HepG2 (cell line): ENCODE results near the gene RDH14. TPM values are rescaled to one million over a fixed set of nuclear protein-coding genes. Genes with fewer than 3 reads are reported as not detected.
A peak's percentile ranks its signal among the peaks of the same experiment; 100 is the strongest.

Experiments used
- ATAC-seq: fragments of 200-7000 bp; cut with Tn5 transposase; 3 replicates; pipeline ENCODE4 v1.9.1; 2020; ENCODE audit warnings: mild to moderate bottlenecking, moderate library complexity
- BruUV-seq: library from RNA; stranded (reverse); fragments of 400-500 nt; replicated peaks from 2 replicates; lab custom pipeline; 2021; lab: Mats Ljungman, UMichigan
- CTCF ChIA-PET: fragments of 300-600 bp; formaldehyde crosslinking; extraction: SDS; loops from one replicate; lab custom pipeline; 2021; ENCODE audit warnings: low total read pairs, inconsistent platforms, low intra/inter-chr PET ratio; lab: Yijun Ruan, JAX
- POLR2A ChIA-PET: fragments of 350-600 bp; sonication (Branson Sonifier 250); formaldehyde crosslinking; loops from one replicate; lab custom pipeline; 2020; ENCODE audit warnings: antibody characterized with exemption, inconsistent platforms; lab: Yijun Ruan, JAX
- DNase-seq: peaks from one replicate; pipeline ENCODE4 v3.0.0-alpha.2; 2015; ENCODE audit warnings: low spot score
- FAIRE-seq: peaks from 3 replicates; lab custom pipeline; 2011; peaks lifted over from hg19 to GRCh38; lab: Jason Lieb, UNC
- H2AFZ ChIP-seq: one replicate; pipeline ENCODE4 v1.6.1; 2011; ENCODE audit warnings: low read length, inconsistent platforms
- H3K27ac ChIP-seq: fragments of 300-600 bp; 3 replicates; pipeline ENCODE4 v1.8.0; 2011; ENCODE audit warnings: mixed run types, mild to moderate bottlenecking, mixed read lengths, low read length, inconsistent platforms; ENCODE audit not compliant: insufficient read depth; ENCODE audit errors: extremely low read length
- H3K27me3 ChIP-seq, 2 experiments: fragments of 200-600 bp in 1 of 2; 2 replicates in 1 of 2; 3 replicates in 1 of 2; pipeline versions ENCODE4 v1.6.0 to v1.8.0; 2011; ENCODE audit warnings: low read length in 2 of 2, mild to moderate bottlenecking in 2 of 2, moderate library complexity in 2 of 2, inconsistent platforms in 1 of 2; ENCODE audit not compliant: insufficient read depth in 2 of 2, control insufficient read depth in 1 of 2
- H3K36me3 ChIP-seq, 2 experiments: fragments of 200-600 bp in 1 of 2; replicated peaks in 1 of 2; 2 replicates in 1 of 2; 3 replicates in 1 of 2; pipeline versions ENCODE4 v1.5.1 to v1.8.0; 2011; ENCODE audit warnings: low read length in 2 of 2, inconsistent platforms in 1 of 2; ENCODE audit not compliant: insufficient read depth in 2 of 2, control insufficient read depth in 1 of 2
- H3K4me1 ChIP-seq: 2 replicates; pipeline ENCODE4 v1.5.1; 2012; ENCODE audit warnings: low read length, inconsistent platforms; ENCODE audit not compliant: insufficient read depth
- H3K4me2 ChIP-seq: 2 replicates; pipeline ENCODE4 v1.6.0; 2011; ENCODE audit warnings: low read depth, low read length, inconsistent platforms
- H3K4me3 ChIP-seq, 3 experiments: fragments of 200-600 bp in 1 of 3; sonication (generic), shearing (Covaris generic) in 1 of 3; replicated peaks in 1 of 3; 2 replicates each; pipeline ENCODE4 v1.5.1; 2011 to 2016; ENCODE audit warnings: low read length in 3 of 3, inconsistent platforms in 2 of 3, low read depth in 2 of 3, mild to moderate bottlenecking in 2 of 3, control low read depth in 1 of 3, mixed read lengths in 1 of 3; ENCODE audit not compliant: insufficient read depth in 1 of 3
- H3K79me2 ChIP-seq: one replicate; pipeline ENCODE4 v1.6.1; 2011; ENCODE audit warnings: low read length, inconsistent platforms; ENCODE audit not compliant: insufficient read depth
- H3K9ac ChIP-seq: 2 replicates; pipeline ENCODE4 v1.6.0; 2011; ENCODE audit warnings: mild to moderate bottlenecking, low read depth, low read length, inconsistent platforms; ENCODE audit not compliant: insufficient read depth
- H3K9me3 ChIP-seq: 2 replicates; pipeline ENCODE4 v1.5.1; 2012; ENCODE audit warnings: mild to moderate bottlenecking, low read length
- H4K20me1 ChIP-seq: 2 replicates; pipeline ENCODE4 v1.6.0; 2011; ENCODE audit warnings: inconsistent platforms, mild to moderate bottlenecking, low read length, moderate library complexity; ENCODE audit not compliant: insufficient read depth
- ARID2 ChIP-seq: sonication (generic); formaldehyde crosslinking; IDR thresholded peaks from 2 replicates; pipeline ENCODE4 v1.8.1; 2022; ENCODE audit warnings: mild to moderate bottlenecking, missing genetic modification reagents, borderline replicate concordance
- CEBPB ChIP-seq: IDR thresholded peaks from 2 replicates; pipeline ENCODE4 v1.6.1; 2011; ENCODE audit warnings: low read depth, low read length, improper control_type of control experiment, borderline replicate concordance
- FOXO4 ChIP-seq: sonication (generic); formaldehyde crosslinking; conservative IDR thresholded peaks from 2 replicates; pipeline ENCODE4 v1.8.1; 2023; ENCODE audit warnings: missing genetic modification reagents
- KLF12 ChIP-seq: sonication (generic); formaldehyde crosslinking; IDR thresholded peaks from 2 replicates; pipeline ENCODE4 v1.4.0; 2020; ENCODE audit warnings: missing genetic modification reagents, borderline replicate concordance
- MXI1 ChIP-seq: IDR thresholded peaks from 3 replicates; pipeline ENCODE4 v1.6.1; 2012; ENCODE audit warnings: low read depth, low read length, inconsistent platforms, borderline replicate concordance
- NCOR1 ChIP-seq: fragments of 200-600 bp; sonication (generic); IDR thresholded peaks from 2 replicates; pipeline ENCODE4 v1.7.0; 2017; ENCODE audit warnings: antibody characterized with exemption, low read length, borderline replicate concordance
- PHF8 ChIP-seq: sonication (generic); formaldehyde crosslinking; IDR thresholded peaks from 2 replicates; pipeline ENCODE4 v1.5.0; 2020; ENCODE audit warnings: missing genetic modification reagents
- RFX1 ChIP-seq: fragments of 450-650 bp; IDR thresholded peaks from 2 replicates; pipeline ENCODE4 v1.6.1; 2017
- RFX3 ChIP-seq: IDR thresholded peaks from 2 replicates; pipeline ENCODE4 v1.6.1; 2016; ENCODE audit warnings: missing biosample characterization, missing genetic modification reagents
- SALL1 ChIP-seq: sonication (generic); formaldehyde crosslinking; IDR thresholded peaks from 2 replicates; pipeline ENCODE4 v1.8.0; 2022; ENCODE audit warnings: mild to moderate bottlenecking, missing genetic modification reagents
- SIN3B ChIP-seq: fragments of 150-350 bp; IDR thresholded peaks from 2 replicates; pipeline ENCODE4 v1.6.1; 2014; ENCODE audit warnings: low read length
- SMARCC2 ChIP-seq: fragments of 450-650 bp; IDR thresholded peaks from 2 replicates; pipeline ENCODE4 v1.6.1; 2017; ENCODE audit warnings: antibody characterized with exemption, mild to moderate bottlenecking
- TAF1 ChIP-seq: sonication (generic); formaldehyde crosslinking; IDR thresholded peaks from 2 replicates; pipeline ENCODE4 v1.4.0; 2020; ENCODE audit warnings: missing genetic modification reagents
- THAP11 ChIP-seq: IDR thresholded peaks from 2 replicates; pipeline ENCODE4 v1.6.1; 2016; ENCODE audit warnings: missing biosample characterization, missing genetic modification reagents
- ZFX ChIP-seq: sonication (generic); formaldehyde crosslinking; IDR thresholded peaks from 2 replicates; pipeline ENCODE4 v1.4.0; 2020; ENCODE audit warnings: mild to moderate bottlenecking, low read depth, missing genetic modification reagents, moderate library complexity
- ZNF331 ChIP-seq: sonication (generic); formaldehyde crosslinking; IDR thresholded peaks from 2 replicates; pipeline ENCODE4 v1.4.0; 2020; ENCODE audit warnings: missing genetic modification reagents
- ZNF558 ChIP-seq: sonication (generic); formaldehyde crosslinking; IDR thresholded peaks from 2 replicates; pipeline ENCODE4 v1.9.0; 2022; ENCODE audit warnings: mild to moderate bottlenecking, missing genetic modification reagents, borderline replicate concordance
- ZNF775 ChIP-seq: sonication (generic); formaldehyde crosslinking; IDR thresholded peaks from 2 replicates; pipeline ENCODE4 v1.4.0; 2020; ENCODE audit warnings: missing genetic modification reagents, mild to moderate bottlenecking, moderate library complexity, borderline replicate concordance
- ZSCAN29 ChIP-seq: sonication (generic); formaldehyde crosslinking; conservative IDR thresholded peaks from 2 replicates; pipeline ENCODE4 v1.4.0; 2020; ENCODE audit warnings: mild to moderate bottlenecking, missing genetic modification reagents
- WGBS: methylation state at CpG from one replicate; pipeline ENCODE4 v1.1.6; 2017; ENCODE audit warnings: low lambda C conversion rate; 5-methylcytosine and 5-hydroxymethylcytosine counted together
- in situ Hi-C: cut with HindIII; loops from 2 replicates; pipeline ENCODE4 v1.10.0; 2017; ENCODE audit warnings: low pct_unique_long_range_greater_than_20kb; ENCODE audit not compliant: extremely low pct_ligation_motif_present
- intact Hi-C: fragments of 100-400 bp; cut with micrococcal nuclease; formaldehyde crosslinking; loops from one replicate; pipeline ENCODE4 v1.10.0; 2022; ENCODE audit not compliant: unreplicated experiment
- polyA plus RNA-seq, 8 experiments: library from polyadenylated mRNA; depleted of rRNA in 3 of 8; stranded (reverse) in 7 of 8; unstranded in 1 of 8; fragments of >200 nt; fragmentation: Illumina TruSeq in 4 of 8; extraction: Trizol in 4 of 8; gene quantifications; 2 replicates each; pipeline versions ENCODE4 v1.2.1 to v1.2.3, GENCODE V29; 2011 to 2016; ENCODE audit warnings: low read depth in 4 of 8, missing spikeins in 1 of 8, mixed read lengths in 1 of 8; ENCODE audit not compliant: insufficient read depth in 1 of 8
- total RNA-seq, 5 experiments: library from RNA; depleted of rRNA; stranded (reverse); fragments of >200 nt; fragmentation: Illumina TruSeq; extraction: Trizol; gene quantifications; 2 replicates each; pipeline ENCODE4 v1.2.3, GENCODE V29; 2016; ENCODE audit warnings: low read depth in 1 of 5

Gene RDH14
- total and polyA plus RNA-seq, 2 of the 13 experiments (the other 11 are each of a cell fraction or from before 2014, with no cell fraction given): 27.4 to 39.9 TPM

- peak; percentile 31 for DNase-seq
- in situ Hi-C loops: no loop called here
Measured at GRCh38 chr2:18566145-18566769, 5.8 kb upstream of the RDH14 start.

GRCh38 chr2:18560797-18561085 is 288 bp upstream of the RDH14 start:
- in situ Hi-C loops: no loop called here
- BruUV-seq: no TSS peak
- peak overlapping the region; percentile 78 to 84 (median 83) for H3K4me3 ChIP-seq
- intact Hi-C loops: loop anchor here (1.0 to 5.0 kb wide), 3 partner anchors 173 to 461 kb away; no protein-coding TSS in a partner anchor
- POLR2A ChIA-PET: interaction anchor here (0.6 to 3.9 kb wide), 19 partner anchors 9 to 1511 kb away, joined by 3 to 19 read pairs (median 5); partner anchors contain the start of gene TTC32
- H3K36me3 ChIP-seq: no peaks in the 10 kb centered on the region; a peak in 1 of 5 replicates
- no peaks in the 10 kb centered on the region for H3K9me3 ChIP-seq
- peaks cover 4% of the 10 kb centered on the region; the same call in 1 of the 2 replicates for H4K20me1 ChIP-seq
- ATAC-seq (no peak), FAIRE-seq (no peak), DNase-seq (no peak)
- H3K4me1 ChIP-seq: peaks cover 28% of the 10 kb centered on the region
- CTCF ChIA-PET: no interaction called here
- peak overlapping the region; percentile 95 for H3K4me2 ChIP-seq
- WGBS: 3% methylated on average over 3 of the region's 3 CpGs
- peaks cover 21% of the 10 kb centered on the region for H3K79me2 ChIP-seq
- peak overlapping the region; percentile 93 for H3K9ac ChIP-seq
- peak overlapping the region; percentile 87 for H3K27ac ChIP-seq
- H3K27me3 ChIP-seq: no peaks in the 10 kb centered on the region
- peak overlapping the region; percentile 78 for H2AFZ ChIP-seq
- TF ChIP-seq ZNF331 (CRISPR knock-in tag): no peak
- no peak for TF ChIP-seq ZNF775
- no peak for TF ChIP-seq KLF12 (CRISPR knock-in tag)
- no peak for TF ChIP-seq ZFX (CRISPR knock-in tag)
- no peak for TF ChIP-seq MXI1
- no peak for TF ChIP-seq SALL1
- TF ChIP-seq ARID2 (CRISPR knock-in tag): no peak
- TF ChIP-seq FOXO4 (CRISPR knock-in tag): no peak
- TF ChIP-seq SMARCC2: no peak
- TF ChIP-seq TAF1: peak; percentile 77
- TF ChIP-seq SIN3B: no peak
- no peak; the same call in 1 of the 2 replicates for TF ChIP-seq PHF8 (CRISPR knock-in tag)

More at GRCh38 chr2:18566145-18566769, 5.8 kb upstream of the RDH14 start:
- Histone ChIP-seq H3K36me3 (no peaks in the 10 kb centered on the region), H3K27ac (no peak overlapping the region), H3K27me3 (no peaks in the 10 kb centered on the region), H3K9me3 (no peaks in the 10 kb centered on the region), H3K4me2 (no peak overlapping the region), H2AFZ (no peak overlapping the region), H3K4me3 (no peak overlapping the region), H3K4me1 (peaks cover 14% of the 10 kb centered on the region), H3K79me2 (no peaks in the 10 kb centered on the region), H4K20me1 (no peaks in the 10 kb centered on the region), H3K9ac (no peak overlapping the region)
- 11% methylated on average over 1 of the region's 1 CpG for WGBS
- POLR2A ChIA-PET: no interaction called here
- TF ChIP-seq RFX1 (peak; percentile 26; the same call in 1 of the 2 replicates), RFX3 (CRISPR knock-in tag) (peak; percentile 39; the same call in 1 of the 2 replicates), THAP11 (CRISPR knock-in tag) (peak; percentile 18; the same call in 1 of the 2 replicates), ZSCAN29 (CRISPR knock-in tag) (no peak), CEBPB (peak; percentile 55; the same call in 1 of the 2 replicates), ZNF558 (CRISPR knock-in tag) (no peak), NCOR1 (peak; percentile 35; the same call in 1 of the 2 replicates)
- no peak for ATAC-seq
- intact Hi-C loops: no loop called here
- CTCF ChIA-PET: no interaction called here
- FAIRE-seq: no peak
- no TSS peak for BruUV-seq
